Vagina (tissue), 2 donors: ENCODE results near the gene DBX1.

Source experiments
- POLR2A ChIP-seq, 2 donors: fragments of 450-650 bp; IDR thresholded peaks; one replicate each; pipeline ENCODE4 v1.6.1; 2017; ENCODE audit warnings: antibody characterized with exemption in 2 of 2, mild to moderate bottlenecking in 2 of 2, moderate library complexity in 2 of 2
- POLR2AphosphoS5 ChIP-seq, 2 donors: sonication (generic); formaldehyde crosslinking; IDR thresholded peaks; one replicate each; pipeline ENCODE4 v1.9.0; 2017; ENCODE audit warnings: antibody characterized with exemption in 2 of 2, mild to moderate bottlenecking in 2 of 2, low read depth in 1 of 2; ENCODE audit not compliant: insufficient read depth in 1 of 2
- TF ChIP-seq, protein P1 (sequence below), 3 experiments: fragments of 450-650 bp in 2 of 3; fragments of 200-600 bp in 1 of 3; sonication (generic) in 1 of 3; IDR thresholded peaks; one replicate each; pipeline ENCODE4 v1.5.1; 2017 to 2019; ENCODE audit warnings: antibody characterized with exemption in 3 of 3, mild to moderate bottlenecking in 2 of 3, moderate library complexity in 2 of 3

DNA sequence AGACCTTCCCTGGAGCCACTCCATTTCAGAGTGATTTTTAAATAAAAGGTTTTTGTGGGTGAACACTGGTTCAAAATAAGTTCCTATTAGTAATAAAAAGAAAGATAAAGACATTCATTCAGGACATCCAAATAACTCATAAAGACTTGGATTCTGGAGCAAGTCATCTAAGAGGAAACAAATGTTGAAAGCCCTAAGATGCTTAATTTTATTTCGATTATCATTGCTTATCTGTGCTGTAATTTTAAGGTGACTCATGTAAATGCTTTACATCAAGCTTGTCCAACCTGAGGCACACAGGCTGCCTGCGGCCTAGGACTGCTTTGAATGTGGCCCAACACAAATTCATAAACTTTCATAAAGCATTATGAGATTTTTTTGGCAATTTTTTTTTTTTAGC, 34.2 kb upstream of the DBX1 start:
- TF ChIP-seq, protein P1, sequence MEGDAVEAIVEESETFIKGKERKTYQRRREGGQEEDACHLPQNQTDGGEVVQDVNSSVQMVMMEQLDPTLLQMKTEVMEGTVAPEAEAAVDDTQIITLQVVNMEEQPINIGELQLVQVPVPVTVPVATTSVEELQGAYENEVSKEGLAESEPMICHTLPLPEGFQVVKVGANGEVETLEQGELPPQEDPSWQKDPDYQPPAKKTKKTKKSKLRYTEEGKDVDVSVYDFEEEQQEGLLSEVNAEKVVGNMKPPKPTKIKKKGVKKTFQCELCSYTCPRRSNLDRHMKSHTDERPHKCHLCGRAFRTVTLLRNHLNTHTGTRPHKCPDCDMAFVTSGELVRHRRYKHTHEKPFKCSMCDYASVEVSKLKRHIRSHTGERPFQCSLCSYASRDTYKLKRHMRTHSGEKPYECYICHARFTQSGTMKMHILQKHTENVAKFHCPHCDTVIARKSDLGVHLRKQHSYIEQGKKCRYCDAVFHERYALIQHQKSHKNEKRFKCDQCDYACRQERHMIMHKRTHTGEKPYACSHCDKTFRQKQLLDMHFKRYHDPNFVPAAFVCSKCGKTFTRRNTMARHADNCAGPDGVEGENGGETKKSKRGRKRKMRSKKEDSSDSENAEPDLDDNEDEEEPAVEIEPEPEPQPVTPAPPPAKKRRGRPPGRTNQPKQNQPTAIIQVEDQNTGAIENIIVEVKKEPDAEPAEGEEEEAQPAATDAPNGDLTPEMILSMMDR (IDR thresholded peaks at IDR 0.05) = no peak
- no peak for TF ChIP-seq POLR2A (IDR thresholded peaks at IDR 0.05)
- TF ChIP-seq POLR2AphosphoS5 (IDR thresholded peaks at IDR 0.05; ENCODE audit: insufficient read depth in 1 of 2, low read depth in 1 of 2) = no peak
